Activated T-cell treated with anti-CD3 and anti-CD28 coated beads, Interleukin-2, amount 50 U/mL, for 24 hours (primary cell): ENCODE measurements around the gene RPL32.

Experiments used
- DNase-seq: peaks from one replicate; pipeline ENCODE4 v3.0.0-alpha.2; 2020
- H3K27ac Mint-ChIP-seq: 2 replicates; pipeline ENCODE4 v1.8.0; 2020; ENCODE audit warnings: mild to moderate bottlenecking, mixed read lengths
- H3K27me3 Mint-ChIP-seq: 2 replicates; pipeline ENCODE4 v1.8.0; 2020; ENCODE audit warnings: mixed read lengths
- H3K36me3 Mint-ChIP-seq: 2 replicates; pipeline ENCODE4 v1.8.0; 2020; ENCODE audit warnings: low read depth, mixed read lengths
- H3K4me1 Mint-ChIP-seq: 2 replicates; pipeline ENCODE4 v1.8.0; 2020; ENCODE audit warnings: low read depth, mixed read lengths
- H3K4me3 Mint-ChIP-seq: 2 replicates; pipeline ENCODE4 v1.8.0; 2020; ENCODE audit warnings: mild to moderate bottlenecking, moderate library complexity, mixed read lengths
- H3K9me3 Mint-ChIP-seq: 2 replicates; pipeline ENCODE4 v1.8.0; 2020; ENCODE audit warnings: mixed read lengths

Gene RPL32

GRCh38 chr3:12830785-12831156, 10.6 kb downstream of the RPL32 start:
- Mint-ChIP-seq H3K27ac (peak overlapping the region; percentile 73), H3K4me1 (peaks cover 6% of the 10 kb centered on the region), H3K9me3 (no peaks in the 10 kb centered on the region), H3K27me3 (no peaks in the 10 kb centered on the region), H3K36me3 (peaks cover 64% of the 10 kb centered on the region), H3K4me3 (no peak overlapping the region)
- DNase-seq = no peak

GRCh38 chr3:12829886-12830784, 11.2 kb downstream of the RPL32 start:
- Mint-ChIP-seq H3K27me3 (no peaks in the 10 kb centered on the region), H3K4me3 (no peak overlapping the region), H3K4me1 (peaks cover 2% of the 10 kb centered on the region), H3K36me3 (peaks cover 58% of the 10 kb centered on the region), H3K9me3 (no peaks in the 10 kb centered on the region), H3K27ac (peak overlapping the region; percentile 73)
- DNase-seq = no peak

GRCh38 chr3:12829404-12829803, 12.0 kb downstream of the RPL32 start:
- Mint-ChIP-seq H3K36me3 (peaks cover 50% of the 10 kb centered on the region), H3K4me1 (no peaks in the 10 kb centered on the region), H3K27ac (peak overlapping the region; percentile 75), H3K27me3 (no peaks in the 10 kb centered on the region), H3K4me3 (no peak overlapping the region), H3K9me3 (no peaks in the 10 kb centered on the region)
- DNase-seq = no peak

GRCh38 chr3:12828751-12829150, 12.6 kb downstream of the RPL32 start:
- no peaks in the 10 kb centered on the region for H3K4me1 Mint-ChIP-seq
- peaks cover 44% of the 10 kb centered on the region for H3K36me3 Mint-ChIP-seq
- H3K27me3 Mint-ChIP-seq = no peaks in the 10 kb centered on the region
- no peak overlapping the region for H3K27ac Mint-ChIP-seq
- H3K9me3 Mint-ChIP-seq = no peaks in the 10 kb centered on the region
- no peak for DNase-seq
- no peak overlapping the region for H3K4me3 Mint-ChIP-seq

- Mint-ChIP-seq H3K4me1 (no peaks in the 10 kb centered on the region), H3K27ac (peak overlapping the region; percentile 13), H3K27me3 (no peaks in the 10 kb centered on the region), H3K9me3 (no peaks in the 10 kb centered on the region), H3K4me3 (no peak overlapping the region), H3K36me3 (peaks cover 8% of the 10 kb centered on the region)
- DNase-seq = no peak
Measured at GRCh38 chr3:12825156-12825555, 16.2 kb downstream of the RPL32 start.

- no peak overlapping the region for H3K27ac Mint-ChIP-seq
Measured at GRCh38 chr3:12824299-12824698, 17.1 kb downstream of the RPL32 start.

GRCh38 chr3:12822725-12823373, 18.5 kb downstream of the RPL32 start:
- Mint-ChIP-seq H3K4me1 (no peaks in the 10 kb centered on the region), H3K9me3 (no peaks in the 10 kb centered on the region), H3K27me3 (no peaks in the 10 kb centered on the region), H3K4me3 (no peak overlapping the region), H3K27ac (no peak overlapping the region), H3K36me3 (no peaks in the 10 kb centered on the region)
- no peak for DNase-seq

More at GRCh38 chr3:12824299-12824698, 17.1 kb downstream of the RPL32 start:
- Mint-ChIP-seq H3K36me3 (no peaks in the 10 kb centered on the region), H3K4me3 (no peak overlapping the region), H3K9me3 (no peaks in the 10 kb centered on the region), H3K4me1 (no peaks in the 10 kb centered on the region), H3K27me3 (no peaks in the 10 kb centered on the region)
- DNase-seq = no peak

- no peaks in the 10 kb centered on the region for H3K4me1 Mint-ChIP-seq
- no peak overlapping the region for H3K27ac Mint-ChIP-seq
- H3K9me3 Mint-ChIP-seq = no peaks in the 10 kb centered on the region
- DNase-seq = no peak
- H3K36me3 Mint-ChIP-seq = no peaks in the 10 kb centered on the region
- no peak overlapping the region for H3K4me3 Mint-ChIP-seq
- no peaks in the 10 kb centered on the region for H3K27me3 Mint-ChIP-seq
Measured at GRCh38 chr3:12818773-12819172, 22.6 kb downstream of the RPL32 start.

GRCh38 chr3:12818273-12818672, 23.1 kb downstream of the RPL32 start:
- no peaks in the 10 kb centered on the region for H3K9me3 Mint-ChIP-seq

GRCh38 chr3:12817343-12817710, 24.0 kb downstream of the RPL32 start:
- no peak for DNase-seq
- H3K27me3 Mint-ChIP-seq = no peaks in the 10 kb centered on the region
- no peaks in the 10 kb centered on the region for H3K9me3 Mint-ChIP-seq
- H3K4me1 Mint-ChIP-seq = no peaks in the 10 kb centered on the region
- H3K4me3 Mint-ChIP-seq = no peak overlapping the region
- H3K36me3 Mint-ChIP-seq = no peaks in the 10 kb centered on the region
- no peak overlapping the region for H3K27ac Mint-ChIP-seq

More at GRCh38 chr3:12818273-12818672, 23.1 kb downstream of the RPL32 start:
- Mint-ChIP-seq H3K27ac (no peak overlapping the region), H3K4me3 (no peak overlapping the region), H3K27me3 (no peaks in the 10 kb centered on the region), H3K4me1 (no peaks in the 10 kb centered on the region), H3K36me3 (no peaks in the 10 kb centered on the region)
- DNase-seq = no peak

- Mint-ChIP-seq H3K4me1 (no peaks in the 10 kb centered on the region), H3K27me3 (no peaks in the 10 kb centered on the region), H3K27ac (no peak overlapping the region), H3K36me3 (no peaks in the 10 kb centered on the region), H3K4me3 (no peak overlapping the region), H3K9me3 (no peaks in the 10 kb centered on the region)
- DNase-seq = no peak
Measured at GRCh38 chr3:12816521-12817342, 24.6 kb downstream of the RPL32 start.

GRCh38 chr3:12815719-12816118, 25.6 kb downstream of the RPL32 start:
- Mint-ChIP-seq H3K4me3 (no peak overlapping the region), H3K9me3 (no peaks in the 10 kb centered on the region), H3K27ac (no peak overlapping the region), H3K4me1 (peaks cover 1% of the 10 kb centered on the region), H3K36me3 (no peaks in the 10 kb centered on the region), H3K27me3 (no peaks in the 10 kb centered on the region)
- no peak for DNase-seq

- no peak for DNase-seq
- H3K4me3 Mint-ChIP-seq = no peak overlapping the region
- H3K27ac Mint-ChIP-seq = no peak overlapping the region
- no peaks in the 10 kb centered on the region for H3K9me3 Mint-ChIP-seq
- peaks cover 5% of the 10 kb centered on the region for H3K4me1 Mint-ChIP-seq
- no peaks in the 10 kb centered on the region for H3K36me3 Mint-ChIP-seq
- no peaks in the 10 kb centered on the region for H3K27me3 Mint-ChIP-seq
Measured at GRCh38 chr3:12815078-12815477, 26.3 kb downstream of the RPL32 start.

- H3K27ac Mint-ChIP-seq = no peak overlapping the region
Measured at GRCh38 chr3:12813967-12814366, 27.4 kb downstream of the RPL32 start.

More at GRCh38 chr3:12813967-12814366, 27.4 kb downstream of the RPL32 start:
- peaks cover 9% of the 10 kb centered on the region for H3K4me1 Mint-ChIP-seq
- no peak for DNase-seq
- no peaks in the 10 kb centered on the region for H3K36me3 Mint-ChIP-seq
- no peaks in the 10 kb centered on the region for H3K27me3 Mint-ChIP-seq
- H3K9me3 Mint-ChIP-seq = no peaks in the 10 kb centered on the region
- H3K4me3 Mint-ChIP-seq = no peak overlapping the region
